Right atrium auricular region (tissue), 2 donors: ENCODE measurements around the gene INHA. TPM values are rescaled to one million over a fixed set of nuclear protein-coding genes. Genes with fewer than 3 reads are reported as not detected.

Source experiments
- DNase-seq: peaks from one replicate; pipeline ENCODE4 v3.0.0-alpha.2; 2019; ENCODE audit warnings: low spot score
- H3K27ac ChIP-seq, 2 donors: fragments of 200-600 bp; sonication (generic); 1 replicate in 1 of 2; 2 replicates in 1 of 2; pipeline ENCODE4 v1.5.1; 2016 to 2019
- H3K27me3 ChIP-seq, 2 donors: fragments of 200-600 bp; sonication (generic); one replicate each; pipeline versions ENCODE4 v1.5.1 to v1.6.0; 2017 to 2019
- H3K36me3 ChIP-seq: fragments of 200-600 bp; sonication (generic); one replicate; pipeline ENCODE4 v1.5.1; 2016
- H3K4me1 ChIP-seq, 2 donors: fragments of 200-600 bp; sonication (generic); one replicate each; pipeline versions ENCODE4 v1.5.1 to v1.6.0; 2017 to 2019
- H3K4me3 ChIP-seq, 2 donors: fragments of 200-600 bp; sonication (generic); 1 replicate in 1 of 2; 2 replicates in 1 of 2; pipeline ENCODE4 v1.5.1; 2017 to 2019; ENCODE audit warnings: mild to moderate bottlenecking in 1 of 2, moderate library complexity in 1 of 2
- H3K9me3 ChIP-seq, 2 donors: fragments of 200-600 bp; sonication (generic); one replicate each; pipeline ENCODE4 v1.5.1; 2019
- CTCF ChIP-seq, 2 donors: fragments of 200-600 bp; sonication (generic); IDR thresholded peaks; one replicate each; pipeline ENCODE4 v1.5.1; 2019; ENCODE audit warnings: antibody characterized with exemption in 2 of 2
- total RNA-seq, 2 donors: library from RNA; depleted of rRNA; stranded (reverse); fragments of >200 nt; gene quantifications; one replicate each; pipeline ENCODE4 v1.1.0, GENCODE V29; 2016

The INHA gene
- total RNA-seq, 2 donors from 2014 or later: 1.0 to 28.3 TPM

- TF ChIP-seq CTCF (IDR thresholded peaks at IDR 0.05): no peak
- H3K27ac ChIP-seq: peak overlapping the region; percentile 64 to 72
- no peaks in the 10 kb centered on the region for H3K9me3 ChIP-seq
- no peak overlapping the region for H3K4me3 ChIP-seq
- H3K4me1 ChIP-seq: peaks cover 0 to 9% of the 10 kb centered on the region in 2 donors
- DNase-seq: no peak
- no peaks in the 10 kb centered on the region for H3K27me3 ChIP-seq
- H3K36me3 ChIP-seq: peaks cover 53% of the 10 kb centered on the region
Observed at GRCh38 chr2:219609149-219609750, 37.1 kb downstream of the INHA start.

DNA sequence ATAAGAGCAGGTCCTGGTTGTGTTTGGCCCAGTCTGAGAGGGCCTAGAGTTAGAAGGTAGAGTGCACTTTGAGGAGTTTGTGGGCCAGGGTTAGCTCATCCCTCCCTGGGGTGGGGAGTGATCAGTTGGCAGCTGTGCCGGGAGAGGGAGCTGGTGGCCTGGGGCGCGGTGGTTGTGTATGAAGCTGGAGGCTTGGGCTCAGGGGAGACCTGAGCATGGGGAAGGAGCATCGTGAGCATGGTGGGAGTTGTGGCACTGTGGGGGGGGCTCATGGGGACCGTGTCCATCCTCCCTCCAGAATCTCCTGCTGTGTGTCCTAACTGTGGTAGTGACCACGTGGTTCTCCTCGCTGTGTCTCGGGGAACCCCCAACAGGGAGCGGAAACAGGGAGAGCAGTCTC is 39.2 kb downstream of the INHA start:
- no peak overlapping the region for H3K4me3 ChIP-seq
- H3K36me3 ChIP-seq: peaks cover 51% of the 10 kb centered on the region
- DNase-seq: no peak
- H3K4me1 ChIP-seq: peaks cover 0 to 16% of the 10 kb centered on the region in 2 donors
- no peaks in the 10 kb centered on the region for H3K9me3 ChIP-seq
- no peaks in the 10 kb centered on the region for H3K27me3 ChIP-seq
- no peak for TF ChIP-seq CTCF (IDR thresholded peaks at IDR 0.05)
- H3K27ac ChIP-seq: no peak overlapping the region

- Histone ChIP-seq H3K27ac (no peak overlapping the region), H3K27me3 (no peaks in the 10 kb centered on the region), H3K36me3 (peaks cover 45% of the 10 kb centered on the region), H3K4me1 (peaks cover 0 to 23% of the 10 kb centered on the region in 2 donors), H3K4me3 (no peak overlapping the region), H3K9me3 (no peaks in the 10 kb centered on the region)
- TF ChIP-seq CTCF (IDR thresholded peaks at IDR 0.05): no peak
- DNase-seq: no peak
Observed at GRCh38 chr2:219611866-219612576, 39.9 kb downstream of the INHA start.

DNA sequence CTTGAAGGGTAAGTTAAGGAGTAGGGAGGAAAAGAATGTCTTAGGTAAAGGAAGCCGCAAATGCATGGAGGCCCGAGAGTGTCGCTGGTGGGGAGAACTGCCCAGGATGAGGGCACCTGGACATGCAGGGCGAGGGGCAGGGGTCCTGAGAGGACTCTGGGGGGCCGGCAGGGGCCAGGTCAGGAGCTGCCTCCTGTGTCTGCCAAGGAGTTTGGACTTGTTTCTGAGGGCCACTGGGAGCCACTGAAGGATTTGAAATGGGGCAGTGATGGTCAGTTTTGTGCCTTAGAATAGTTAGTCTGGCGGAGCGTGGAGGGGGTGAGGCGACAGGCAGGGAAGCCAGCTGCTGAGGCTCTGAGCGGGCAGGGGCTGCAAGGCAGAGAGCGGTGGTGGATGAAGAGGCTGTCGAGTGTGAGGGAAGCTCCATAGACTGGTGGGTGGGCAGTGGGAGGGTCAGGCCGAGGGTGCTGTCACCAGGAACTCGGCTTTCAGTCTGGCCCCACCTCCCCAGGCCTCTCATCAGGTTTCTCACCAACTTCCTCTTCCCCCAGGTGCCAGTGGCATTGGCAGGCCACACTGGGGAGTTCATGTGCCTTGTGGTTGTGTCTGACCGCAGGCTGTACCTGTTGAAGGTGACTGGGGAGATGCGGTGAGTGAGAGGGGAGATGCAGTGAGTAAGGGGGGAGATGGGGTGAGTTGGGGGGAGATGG is 40.6 kb downstream of the INHA start:
- H3K4me3 ChIP-seq: no peak overlapping the region
- no peak overlapping the region for H3K27ac ChIP-seq
- no peak for TF ChIP-seq CTCF (IDR thresholded peaks at IDR 0.05)
- peaks cover 38% of the 10 kb centered on the region for H3K36me3 ChIP-seq
- peaks cover 0 to 24% of the 10 kb centered on the region in 2 donors for H3K4me1 ChIP-seq
- no peaks in the 10 kb centered on the region for H3K27me3 ChIP-seq
- no peak for DNase-seq
- H3K9me3 ChIP-seq: no peaks in the 10 kb centered on the region

DNA sequence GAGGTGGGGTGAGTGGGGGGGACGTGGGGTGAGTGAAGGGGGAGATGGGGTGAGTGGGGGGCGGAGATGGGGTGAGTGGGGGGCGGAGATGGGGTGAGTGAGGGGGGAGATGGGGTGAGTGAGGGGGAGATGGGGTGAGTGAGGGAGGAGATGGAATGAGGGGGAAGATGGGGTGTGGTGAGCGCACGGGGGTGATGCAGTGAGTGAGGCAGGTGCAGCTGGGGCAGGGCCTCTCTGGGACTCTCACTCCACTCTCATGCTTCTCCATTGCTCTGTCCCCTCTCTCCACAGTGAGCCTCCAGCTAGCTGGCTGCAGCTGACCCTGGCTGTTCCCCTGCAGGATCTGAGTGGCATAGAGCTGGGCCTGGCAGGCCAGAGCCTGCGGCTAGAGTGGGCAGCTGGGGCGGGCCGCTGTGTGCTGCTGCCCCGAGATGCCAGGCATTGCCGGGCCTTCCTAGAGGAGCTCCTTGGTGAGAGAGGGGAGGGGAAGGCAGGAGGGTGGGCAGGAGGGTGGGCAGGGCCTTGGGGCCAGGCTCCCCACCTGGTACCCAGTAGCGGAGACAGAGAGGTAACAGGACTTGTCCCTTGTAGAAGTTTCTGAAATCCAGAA is 41.5 kb downstream of the INHA start:
- no peak for TF ChIP-seq CTCF (IDR thresholded peaks at IDR 0.05)
- DNase-seq: no peak
- Histone ChIP-seq H3K4me1 (peaks cover 0 to 29% of the 10 kb centered on the region in 2 donors), H3K36me3 (peaks cover 33% of the 10 kb centered on the region), H3K27me3 (no peaks in the 10 kb centered on the region), H3K9me3 (no peaks in the 10 kb centered on the region), H3K4me3 (no peak overlapping the region), H3K27ac (no peak overlapping the region)
